GM10248 (cell line): ENCODE results near the gene GRIK4.

ENCODE experiments used
- CTCF ChIA-PET: fragments of 300-600 bp; sonication (Branson Sonifier 250); formaldehyde crosslinking; extraction: SDS; loops from one replicate; lab custom pipeline; 2021; ENCODE audit warnings: antibody characterized with exemption; lab: Yijun Ruan, JAX
- POLR2A ChIA-PET: fragments of 350-650 bp; sonication (Branson Sonifier 250); formaldehyde crosslinking; extraction: SDS; loops from one replicate; lab custom pipeline; 2020; ENCODE audit warnings: antibody characterized with exemption; lab: Yijun Ruan, JAX
- DNase-seq: peaks from one replicate; pipeline ENCODE4 v3.0.0; 2012; ENCODE audit errors: extremely low spot score
- CTCF ChIP-seq: IDR thresholded peaks from 2 replicates; pipeline ENCODE4 v1.5.1; 2012; ENCODE audit warnings: mild to moderate bottlenecking, low read depth; ENCODE audit errors: extremely low read depth, missing control alignments, control extremely low read depth

The GRIK4 gene

DNA sequence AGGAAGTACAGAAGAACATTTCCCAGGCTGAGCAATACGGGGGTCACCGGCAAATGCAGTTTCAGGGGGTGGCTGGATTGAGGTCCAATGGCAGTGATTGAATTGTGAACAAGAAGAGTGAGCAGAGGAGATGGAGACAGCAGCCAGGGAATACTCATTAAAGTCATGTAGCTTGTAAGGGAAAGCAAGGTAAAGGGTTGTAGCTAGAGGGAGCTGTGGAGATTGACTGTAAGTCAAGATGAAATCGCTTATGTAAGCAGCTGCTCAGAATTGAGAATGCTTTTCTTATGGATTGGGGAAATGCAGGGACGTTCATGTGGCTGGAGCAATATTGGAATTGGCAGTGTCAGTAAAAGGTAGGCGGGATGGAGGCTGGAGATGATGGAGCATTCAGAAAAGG, 401.0 kb downstream of the GRIK4 start:
- CTCF ChIA-PET = interaction anchor here (0.7 to 2.9 kb wide), 13 partner anchors 9 to 401 kb away, joined by 3 to 16 read pairs (median 4); partner anchors contain the start of gene GRIK4
- POLR2A ChIA-PET = no interaction called here
- peak; percentile 53 for DNase-seq
- TF ChIP-seq CTCF = peak; percentile 36

- CTCF ChIA-PET = interaction anchor here (0.7 to 2.9 kb wide), 12 partner anchors 10 to 401 kb away, joined by 3 to 16 read pairs (median 4); partner anchors contain the start of gene GRIK4
- TF ChIP-seq CTCF = no peak
- DNase-seq = no peak
- POLR2A ChIA-PET = no interaction called here
Measured at GRCh38 chr11:120912915-120913314, 401.4 kb downstream of the GRIK4 start.

GRCh38 chr11:120914021-120914420, 402.5 kb downstream of the GRIK4 start:
- CTCF ChIA-PET = interaction anchor here (0.9 to 2.9 kb wide), 6 partner anchors 14 to 280 kb away, joined by 3 to 16 read pairs (median 8); no protein-coding TSS in a partner anchor
- POLR2A ChIA-PET = no interaction called here
- DNase-seq = no peak
- no peak for TF ChIP-seq CTCF

DNA sequence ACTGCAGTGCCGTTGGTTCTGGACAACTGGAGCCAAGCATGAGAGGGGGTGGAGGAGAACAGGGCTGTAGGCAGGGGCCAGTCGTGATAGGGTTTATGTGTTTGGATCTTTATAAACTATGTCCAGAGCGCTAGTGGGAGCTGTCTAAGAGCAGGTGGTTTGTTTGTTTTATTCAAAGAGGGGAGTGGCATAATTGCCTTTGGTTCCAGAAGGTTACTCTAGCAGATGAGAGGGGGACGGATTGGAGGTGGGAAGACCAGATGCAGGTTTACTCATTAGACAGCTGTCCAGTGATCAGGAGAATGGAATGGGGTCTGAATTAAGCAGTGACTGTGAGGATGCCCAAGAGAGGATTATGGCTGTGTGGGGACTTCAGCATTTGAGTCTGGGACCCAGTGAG, 403.1 kb downstream of the GRIK4 start:
- ChIA-PET POLR2A (no interaction called here), CTCF (interaction anchor here (0.9 to 2.9 kb wide), 3 partner anchors 15 to 38 kb away, joined by 3 to 16 read pairs (median 3); no protein-coding TSS in a partner anchor)
- no peak for TF ChIP-seq CTCF
- no peak for DNase-seq

DNA sequence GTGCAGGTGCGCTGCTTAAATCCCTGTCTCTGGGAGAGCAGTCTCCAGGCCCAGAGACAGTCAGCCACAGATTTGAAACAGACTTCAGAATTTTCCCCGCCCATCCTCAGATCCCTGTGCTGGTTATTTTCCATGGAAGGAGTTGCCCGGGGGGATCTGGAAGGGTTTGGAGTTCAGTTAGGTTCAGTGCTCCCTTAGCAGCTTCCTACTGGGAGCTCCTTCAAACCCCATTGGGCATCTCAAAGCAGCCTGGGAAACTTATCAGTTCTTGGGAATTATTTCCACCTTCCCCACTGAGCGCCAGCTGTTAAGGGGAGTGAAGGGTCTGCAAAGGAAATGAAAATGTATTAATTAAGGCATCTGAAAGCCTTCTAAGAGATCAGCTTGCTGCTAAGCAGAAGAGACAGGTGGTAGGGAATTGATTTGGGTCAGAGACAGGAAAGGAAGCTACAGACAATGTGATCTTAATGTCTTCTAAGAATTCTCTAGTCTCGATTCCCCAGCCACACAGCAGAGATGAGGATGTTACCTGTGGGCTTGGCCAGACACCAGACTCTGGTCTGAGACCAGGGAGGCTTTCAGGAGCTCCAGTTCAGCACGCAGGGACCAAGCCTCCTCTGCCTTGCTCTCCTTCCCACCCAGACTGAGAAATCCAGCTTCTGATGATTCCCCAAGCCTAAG, 406.2 kb downstream of the GRIK4 start:
- POLR2A ChIA-PET = no interaction called here

DNA sequence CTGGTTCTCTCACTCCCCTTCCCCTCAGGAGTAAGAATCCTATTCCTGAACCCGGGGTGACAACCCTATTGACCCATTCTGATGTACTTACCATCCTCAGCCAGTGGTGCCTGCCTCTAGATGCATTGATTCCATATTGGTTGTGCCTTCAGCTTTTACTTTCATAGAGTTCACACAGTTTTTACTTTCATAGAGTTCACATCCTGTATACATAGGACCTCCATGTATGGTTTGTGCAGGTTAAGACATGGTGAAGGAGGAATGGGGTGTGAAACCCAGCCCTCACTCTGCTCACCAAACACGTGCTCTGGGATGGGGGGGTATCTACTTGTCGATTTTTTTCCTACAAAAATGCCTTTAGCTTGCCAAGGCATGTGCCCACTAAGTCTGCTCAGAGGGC, 406.7 kb downstream of the GRIK4 start:
- no peak for DNase-seq
- POLR2A ChIA-PET = no interaction called here
- CTCF ChIA-PET = interaction anchor here (1.2 to 3.0 kb wide), 4 partner anchors 9 to 233 kb away, joined by 3 to 10 read pairs (median 6); no protein-coding TSS in a partner anchor
- no peak for TF ChIP-seq CTCF

More for the DNA sequence above, 406.2 kb downstream of the GRIK4 start:
- no peak for TF ChIP-seq CTCF
- no peak for DNase-seq
- CTCF ChIA-PET = interaction anchor here (1.2 to 3.0 kb wide), 4 partner anchors 10 to 233 kb away, joined by 3 to 10 read pairs (median 6); no protein-coding TSS in a partner anchor
